ENCODE data around the gene DGCR2. TPM values are rescaled to one million over a fixed set of nuclear protein-coding genes. Genes with fewer than 3 reads are reported as not detected.

Gene DGCR2
- total and polyA plus RNA-seq, 2 experiments from 2014 or later = 18.5 to 83.0 TPM

DNA sequence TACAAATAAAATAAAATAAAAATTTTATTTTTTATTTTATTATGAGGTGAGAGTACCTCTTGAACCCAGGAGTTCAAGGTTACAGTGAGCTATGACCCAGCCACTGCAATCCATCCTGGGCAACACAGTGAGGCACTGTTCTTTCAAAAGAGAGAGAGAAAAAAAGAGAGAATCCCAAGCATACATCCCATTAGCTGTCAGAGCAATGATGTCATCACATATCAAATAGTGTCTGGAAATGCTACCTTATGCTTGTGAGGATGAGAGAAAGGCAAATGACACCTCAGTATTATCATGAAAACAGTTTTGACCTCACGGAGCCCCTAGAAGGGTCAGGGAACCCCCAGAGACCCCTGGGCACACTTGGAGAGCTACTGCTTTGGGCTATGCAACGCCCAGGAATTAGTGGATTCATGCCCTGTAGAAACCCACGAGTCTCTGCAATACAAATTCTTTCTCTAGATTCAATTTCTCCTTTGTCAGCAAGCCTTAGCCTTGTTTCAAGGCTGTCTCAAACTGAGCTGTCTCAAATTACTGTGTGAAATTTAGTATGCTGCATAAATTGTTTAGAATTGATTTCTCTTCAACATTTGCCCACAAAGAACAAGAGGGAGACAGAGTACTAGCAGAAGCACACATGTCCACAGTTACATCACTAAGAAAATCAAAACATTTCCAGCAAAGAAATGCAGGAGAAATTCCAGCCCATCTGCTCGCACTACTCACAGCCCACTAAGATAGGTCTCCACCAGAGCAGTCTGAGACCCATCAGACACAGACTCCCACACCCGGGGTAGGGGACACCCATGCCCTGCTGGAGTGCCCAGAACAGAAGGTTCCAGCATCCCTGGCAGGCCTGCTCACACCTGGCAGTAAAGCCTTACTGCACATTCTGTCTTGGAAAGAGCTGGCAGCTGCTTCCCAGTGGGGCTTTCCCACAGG is 18.1 kb downstream of the DGCR2 start (continued):
- TF ChIP-seq, protein P1, sequence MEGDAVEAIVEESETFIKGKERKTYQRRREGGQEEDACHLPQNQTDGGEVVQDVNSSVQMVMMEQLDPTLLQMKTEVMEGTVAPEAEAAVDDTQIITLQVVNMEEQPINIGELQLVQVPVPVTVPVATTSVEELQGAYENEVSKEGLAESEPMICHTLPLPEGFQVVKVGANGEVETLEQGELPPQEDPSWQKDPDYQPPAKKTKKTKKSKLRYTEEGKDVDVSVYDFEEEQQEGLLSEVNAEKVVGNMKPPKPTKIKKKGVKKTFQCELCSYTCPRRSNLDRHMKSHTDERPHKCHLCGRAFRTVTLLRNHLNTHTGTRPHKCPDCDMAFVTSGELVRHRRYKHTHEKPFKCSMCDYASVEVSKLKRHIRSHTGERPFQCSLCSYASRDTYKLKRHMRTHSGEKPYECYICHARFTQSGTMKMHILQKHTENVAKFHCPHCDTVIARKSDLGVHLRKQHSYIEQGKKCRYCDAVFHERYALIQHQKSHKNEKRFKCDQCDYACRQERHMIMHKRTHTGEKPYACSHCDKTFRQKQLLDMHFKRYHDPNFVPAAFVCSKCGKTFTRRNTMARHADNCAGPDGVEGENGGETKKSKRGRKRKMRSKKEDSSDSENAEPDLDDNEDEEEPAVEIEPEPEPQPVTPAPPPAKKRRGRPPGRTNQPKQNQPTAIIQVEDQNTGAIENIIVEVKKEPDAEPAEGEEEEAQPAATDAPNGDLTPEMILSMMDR (conservative IDR thresholded peaks at IDR 0.05; ENCODE audit: low read depth in 2 of 2) = no peak
- TF ChIP-seq ZNF114 (CRISPR knock-in tag; IDR thresholded peaks at IDR 0.05) = no peak

DNA sequence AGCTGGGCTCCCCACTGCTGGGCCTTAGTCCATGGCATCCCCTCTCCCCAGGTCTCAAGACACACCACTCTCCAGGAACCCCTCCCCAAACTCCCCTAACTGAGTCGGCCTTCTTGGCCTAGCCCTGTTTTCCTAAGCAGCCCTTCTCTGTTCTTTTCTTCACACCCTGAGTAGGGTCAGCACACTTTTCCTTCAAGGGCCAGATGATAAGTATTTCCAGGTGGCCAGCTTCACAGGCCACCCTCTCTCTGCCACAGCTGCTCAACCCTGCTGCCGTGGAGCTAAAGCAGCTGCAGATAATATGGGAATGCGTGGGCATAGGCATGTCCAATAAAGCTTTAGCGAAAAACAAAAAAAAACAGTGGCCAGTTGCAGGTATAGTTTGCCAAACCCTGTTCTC is 24.1 kb downstream of the DGCR2 start:
- Histone ChIP-seq H3K4me2 (no peak overlapping the region), H3K27ac (ENCODE audit: low read depth) (0 out of 2 replicates have a peak overlapping the region, but pooled peaks have one; percentile 32), H3K79me2 (replicated peaks; ENCODE audit: insufficient read depth) (peaks cover 96% of the 10 kb centered on the region), H2AFZ (no peak overlapping the region), H3K36me3 (ENCODE audit: insufficient read depth) (no peaks in the 10 kb centered on the region), H3F3A (replicated peaks; ENCODE audit: low read depth) (no peaks in the 10 kb centered on the region), H4K20me1 (replicated peaks; ENCODE audit: insufficient read depth) (peaks cover 35% of the 10 kb centered on the region), H3K27me3 (ENCODE audit: insufficient read depth) (no peaks in the 10 kb centered on the region), H3K4me1 (ENCODE audit: insufficient read depth) (no peaks in the 10 kb centered on the region), H3K4me3 (no peak overlapping the region), H3K9me2 (ENCODE audit: insufficient read depth) (no peaks in the 10 kb centered on the region)
- DNase-seq (ENCODE audit: low spot score) (no peak), ATAC-seq (no peak)
- Mint-ChIP-seq H3K27me3 (ENCODE audit: insufficient read depth, low read depth, poor library complexity) (peaks cover 1% of the 10 kb centered on the region), H3K27ac (no peak overlapping the region), H3K36me3 (ENCODE audit: low read depth) (no peaks in the 10 kb centered on the region; the same call in 2 of the 3 replicates), H3K4me1 (no peaks in the 10 kb centered on the region), H3K4me3 (no peak overlapping the region), H3K9me3 (no peaks in the 10 kb centered on the region)
- no peak for TF ChIP-seq ZNF331 (CRISPR knock-in tag; IDR thresholded peaks at IDR 0.05; ENCODE audit: low read depth)
- no peak for TF ChIP-seq ZNF462 (CRISPR knock-in tag; IDR thresholded peaks at IDR 0.05)
- no peak for TF ChIP-seq NANOG (IDR thresholded peaks at IDR 0.05; ENCODE audit: borderline replicate concordance)
- no peak for TF ChIP-seq JUNB (IDR thresholded peaks at IDR 0.05; ENCODE audit: unreplicated experiment)
- TF ChIP-seq CREB1 (CRISPR knock-in tag; IDR thresholded peaks at IDR 0.05; ENCODE audit: low read depth) = no peak
- no peak for TF ChIP-seq EZH2 (IDR thresholded peaks at IDR 0.05; ENCODE audit: low read depth, unreplicated experiment)
- TF ChIP-seq, protein P2, sequence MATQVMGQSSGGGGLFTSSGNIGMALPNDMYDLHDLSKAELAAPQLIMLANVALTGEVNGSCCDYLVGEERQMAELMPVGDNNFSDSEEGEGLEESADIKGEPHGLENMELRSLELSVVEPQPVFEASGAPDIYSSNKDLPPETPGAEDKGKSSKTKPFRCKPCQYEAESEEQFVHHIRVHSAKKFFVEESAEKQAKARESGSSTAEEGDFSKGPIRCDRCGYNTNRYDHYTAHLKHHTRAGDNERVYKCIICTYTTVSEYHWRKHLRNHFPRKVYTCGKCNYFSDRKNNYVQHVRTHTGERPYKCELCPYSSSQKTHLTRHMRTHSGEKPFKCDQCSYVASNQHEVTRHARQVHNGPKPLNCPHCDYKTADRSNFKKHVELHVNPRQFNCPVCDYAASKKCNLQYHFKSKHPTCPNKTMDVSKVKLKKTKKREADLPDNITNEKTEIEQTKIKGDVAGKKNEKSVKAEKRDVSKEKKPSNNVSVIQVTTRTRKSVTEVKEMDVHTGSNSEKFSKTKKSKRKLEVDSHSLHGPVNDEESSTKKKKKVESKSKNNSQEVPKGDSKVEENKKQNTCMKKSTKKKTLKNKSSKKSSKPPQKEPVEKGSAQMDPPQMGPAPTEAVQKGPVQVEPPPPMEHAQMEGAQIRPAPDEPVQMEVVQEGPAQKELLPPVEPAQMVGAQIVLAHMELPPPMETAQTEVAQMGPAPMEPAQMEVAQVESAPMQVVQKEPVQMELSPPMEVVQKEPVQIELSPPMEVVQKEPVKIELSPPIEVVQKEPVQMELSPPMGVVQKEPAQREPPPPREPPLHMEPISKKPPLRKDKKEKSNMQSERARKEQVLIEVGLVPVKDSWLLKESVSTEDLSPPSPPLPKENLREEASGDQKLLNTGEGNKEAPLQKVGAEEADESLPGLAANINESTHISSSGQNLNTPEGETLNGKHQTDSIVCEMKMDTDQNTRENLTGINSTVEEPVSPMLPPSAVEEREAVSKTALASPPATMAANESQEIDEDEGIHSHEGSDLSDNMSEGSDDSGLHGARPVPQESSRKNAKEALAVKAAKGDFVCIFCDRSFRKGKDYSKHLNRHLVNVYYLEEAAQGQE (IDR thresholded peaks at IDR 0.05; ENCODE audit: unreplicated experiment) = no peak
- no peak for TF ChIP-seq POLR2AphosphoS5 (IDR thresholded peaks at IDR 0.05; ENCODE audit: low read depth)
- no peak for TF ChIP-seq EZH2phosphoT487 (IDR thresholded peaks at IDR 0.05; ENCODE audit: unreplicated experiment)

Measured in GM23338 (cell line).